Heart right ventricle (tissue), 16 donors: ENCODE data around the gene LOXL1. TPM values are rescaled to one million over a fixed set of nuclear protein-coding genes. Genes with fewer than 3 reads are reported as not detected.

Experiments
- ATAC-seq, 8 donors: fragments of 200-7000 bp; cut with Tn5 transposase; one replicate each; pipeline ENCODE4 v1.9.1; 2020; ENCODE audit warnings: mild to moderate bottlenecking in 8 of 8, moderate library complexity in 8 of 8, moderate number of reproducible peaks in 1 of 8
- DNase-seq, 2 donors: peaks; one replicate each; pipeline ENCODE4 v3.0.0-alpha.2; 2020
- H3K27ac ChIP-seq, 10 donors: fragments of 200-600 bp; sonication (generic) in 2 of 10; one replicate each; pipeline versions ENCODE4 v1.5.0 to v1.8.0; 2020 to 2022; ENCODE audit warnings: mild to moderate bottlenecking in 3 of 10
- H3K27me3 ChIP-seq, 7 donors: fragments of 200-600 bp; one replicate each; pipeline ENCODE4 v1.8.0; 2021 to 2022; ENCODE audit warnings: mild to moderate bottlenecking in 2 of 7
- H3K36me3 ChIP-seq, 9 donors: fragments of 200-600 bp; sonication (generic) in 1 of 9; one replicate each; pipeline versions ENCODE4 v1.5.0 to v1.8.0; 2020 to 2022; ENCODE audit warnings: mild to moderate bottlenecking in 2 of 9
- H3K4me1 ChIP-seq, 9 donors: fragments of 200-600 bp; sonication (generic) in 1 of 9; one replicate each; pipeline versions ENCODE4 v1.5.0 to v1.8.0; 2020 to 2022; ENCODE audit warnings: mild to moderate bottlenecking in 4 of 9
- H3K4me3 ChIP-seq, 10 donors: fragments of 200-600 bp; sonication (generic) in 2 of 10; one replicate each; pipeline versions ENCODE4 v1.5.0 to v1.8.0; 2020 to 2022; ENCODE audit warnings: mild to moderate bottlenecking in 7 of 10, moderate library complexity in 2 of 10
- H3K9me3 ChIP-seq, 11 donors: fragments of 200-600 bp in 10 of 11; sonication (generic) in 2 of 11; one replicate each; pipeline versions ENCODE4 v1.5.0 to v1.8.0; 2013 to 2022; ENCODE audit warnings: mild to moderate bottlenecking in 2 of 11, control low read depth in 1 of 11, moderate library complexity in 1 of 11
- WGBS, 2 donors: extraction: QIAGEN DNeasy Blood & Tissue Kit; methylation state at CpG; one replicate each; pipeline ENCODE4 v1.1.7; 2013; ENCODE audit warnings: inconsistent platforms in 1 of 2; 5-methylcytosine and 5-hydroxymethylcytosine counted together
- intact Hi-C, 10 donors: fragments of 100-400 bp; cut with DNase I; formaldehyde crosslinking; loops; one replicate each; pipeline versions ENCODE4 v1.11.1 to v1.14.2; 2022
- polyA plus RNA-seq, 2 donors: library from polyadenylated mRNA; stranded (reverse); fragments of 200-250 nt; gene quantifications; one replicate each; pipeline ENCODE4 v1.2.3, GENCODE V29; 2013
- total RNA-seq, 10 donors: library from RNA; stranded (reverse); fragmentation: NEBNext Ultra II Directional in 3 of 10; extraction: Animal tissue kit (Norgen Biotek cat#: 25700) in 3 of 10; gene quantifications; one replicate each; pipeline versions ENCODE4 v1.2.1 to v1.2.4, GENCODE V29; 2021 to 2023
- TF ChIP-seq, protein P1 (sequence below), 9 donors: fragments of 200-600 bp; sonication (generic) in 2 of 9; IDR thresholded peaks; one replicate each; pipeline versions ENCODE4 v1.5.0 to v1.8.0; 2021 to 2022; ENCODE audit warnings: antibody characterized with exemption in 9 of 9, mild to moderate bottlenecking in 5 of 9, moderate library complexity in 1 of 9
- donor health status: Arrhythmogenic right ventricular cardiomyopathy.
- donor health status: ischemic (EF 13 %, LVEDD 7.1; RV severe dilation, severe dysfunction).
- donor health status: healthy with polysubstance abuse.
- donor health status: DM: no; HTN: yes; CAD: no.
- donor health status: DM: no; HTN: no; CAD: no.
- donor health status: ischemic (EF 25% LVEDD 6.9; RV normal size, moderate dysfunction).
- donor health status: ischemic (EF 25% LVEDD 5.7; RV mildly dilated, moderate dysfunction).
- donor health status: healthy.
- donor health status: DM: yes; HTN: yes; CAD: no.
- donor health status: Ischemic cardiomyopathy.
- donor health status: ischemic (EF 35%, LVEDD 5.7; RV mildly dilated, moderate dysfunction).
- donor health status: nonischemic (EF 11% LVEDD 7.7; RV severe dilation, severe dysfunction).
- donor health status: DM: yes; HTN: yes; CAD: no.
- donor health status: PGD.
- donor health status: ischemic (EF 29% LVEDD 5.4; RV normal size, mild dysfunction).
- donor health status: nonischemic (EF 23%, LVEDD 6.1; RV moderate dilation, normal function).

Gene LOXL1
- total and polyA plus RNA-seq, 12 donors: 11.2 to 66.6 (median 27.8) TPM

DNA sequence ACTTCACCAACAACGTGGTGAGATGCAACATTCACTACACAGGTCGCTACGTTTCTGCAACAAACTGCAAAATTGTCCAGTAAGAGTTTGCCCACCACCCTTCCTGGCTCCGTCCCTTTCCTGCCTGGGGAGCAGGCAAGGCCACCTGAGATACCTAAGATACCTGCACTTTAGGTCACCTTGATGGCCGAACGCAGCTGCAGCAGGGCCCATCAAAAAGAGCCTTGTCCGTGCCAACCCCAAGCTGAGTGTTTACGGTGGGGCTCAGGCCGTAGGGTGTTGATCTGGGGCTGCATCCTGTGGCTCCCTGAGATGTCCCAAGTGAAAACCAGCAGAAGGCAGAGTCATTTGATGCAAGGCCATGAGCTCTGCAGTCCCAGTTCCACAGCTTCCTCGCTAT, 23.2 kb downstream of the LOXL1 start:
- ATAC-seq (no peak), DNase-seq (no peak)
- 92% methylated on average over 10 of the region's 10 CpGs for WGBS, 2 donors
- Histone ChIP-seq H3K27me3 (no peaks in the 10 kb centered on the region), H3K27ac (peak overlapping the region in 2 of 10 donors; percentile 95 to 97), H3K9me3 (no peaks in the 10 kb centered on the region), H3K36me3 (peaks cover 0 to 47% (median 15%) of the 10 kb centered on the region in 9 donors), H3K4me3 (no peak overlapping the region), H3K4me1 (peaks cover 15 to 45% (median 32%) of the 10 kb centered on the region in 9 donors)
- TF ChIP-seq, protein P1, sequence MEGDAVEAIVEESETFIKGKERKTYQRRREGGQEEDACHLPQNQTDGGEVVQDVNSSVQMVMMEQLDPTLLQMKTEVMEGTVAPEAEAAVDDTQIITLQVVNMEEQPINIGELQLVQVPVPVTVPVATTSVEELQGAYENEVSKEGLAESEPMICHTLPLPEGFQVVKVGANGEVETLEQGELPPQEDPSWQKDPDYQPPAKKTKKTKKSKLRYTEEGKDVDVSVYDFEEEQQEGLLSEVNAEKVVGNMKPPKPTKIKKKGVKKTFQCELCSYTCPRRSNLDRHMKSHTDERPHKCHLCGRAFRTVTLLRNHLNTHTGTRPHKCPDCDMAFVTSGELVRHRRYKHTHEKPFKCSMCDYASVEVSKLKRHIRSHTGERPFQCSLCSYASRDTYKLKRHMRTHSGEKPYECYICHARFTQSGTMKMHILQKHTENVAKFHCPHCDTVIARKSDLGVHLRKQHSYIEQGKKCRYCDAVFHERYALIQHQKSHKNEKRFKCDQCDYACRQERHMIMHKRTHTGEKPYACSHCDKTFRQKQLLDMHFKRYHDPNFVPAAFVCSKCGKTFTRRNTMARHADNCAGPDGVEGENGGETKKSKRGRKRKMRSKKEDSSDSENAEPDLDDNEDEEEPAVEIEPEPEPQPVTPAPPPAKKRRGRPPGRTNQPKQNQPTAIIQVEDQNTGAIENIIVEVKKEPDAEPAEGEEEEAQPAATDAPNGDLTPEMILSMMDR (IDR thresholded peaks at IDR 0.05): no peak
- intact Hi-C loops: no loop called here

- ATAC-seq: no peak
- Histone ChIP-seq H3K27me3 (no peaks in the 10 kb centered on the region), H3K4me3 (no peak overlapping the region), H3K9me3 (no peaks in the 10 kb centered on the region), H3K27ac (peak overlapping the region; percentile 87 to 97 (median 92)), H3K4me1 (peaks cover 15 to 40% (median 32%) of the 10 kb centered on the region in 9 donors), H3K36me3 (peaks cover 0 to 47% (median 15%) of the 10 kb centered on the region in 9 donors)
- intact Hi-C loops: loop anchor here in 2 of 10 donors (2.0 kb wide), 1 partner anchor 14 kb away; no protein-coding TSS in a partner anchor
- TF ChIP-seq, protein P1 (IDR thresholded peaks at IDR 0.05): no peak
- DNase-seq: no peak
These were observed 24.2 kb downstream of the LOXL1 start for GRCh38 chr15:73950479-73950830.

GRCh38 chr15:73950831-73951561, 24.7 kb downstream of the LOXL1 start:
- WGBS, 2 donors: 3 to 6% methylated on average over 15 of the region's 15 CpGs
- no peaks in the 10 kb centered on the region for H3K27me3 ChIP-seq
- TF ChIP-seq, protein P1 (IDR thresholded peaks at IDR 0.05): peak; percentile 58 to 94 (median 87)
- intact Hi-C loops: loop anchor here in 4 of 10 donors (1.0 to 2.0 kb wide), 2 partner anchors 13 to 14 kb away; no protein-coding TSS in a partner anchor
- H3K27ac ChIP-seq: peak overlapping the region; percentile 87 to 97 (median 92)
- peak; percentile 90 to 98 (median 96) for ATAC-seq
- peak; percentile 91 to 96 for DNase-seq
- H3K36me3 ChIP-seq: peaks cover 0 to 47% (median 15%) of the 10 kb centered on the region in 9 donors
- peaks cover 15 to 44% (median 33%) of the 10 kb centered on the region in 9 donors for H3K4me1 ChIP-seq
- no peak overlapping the region for H3K4me3 ChIP-seq
- H3K9me3 ChIP-seq: no peaks in the 10 kb centered on the region

- ATAC-seq (peak in 4 of 8 donors; percentile 0 to 35 (median 16)), DNase-seq (no peak)
- Histone ChIP-seq H3K4me1 (peaks cover 15 to 50% (median 38%) of the 10 kb centered on the region in 9 donors), H3K27me3 (no peaks in the 10 kb centered on the region), H3K36me3 (peaks cover 0 to 41% (median 15%) of the 10 kb centered on the region in 9 donors), H3K27ac (peak overlapping the region; percentile 87 to 97 (median 92)), H3K9me3 (no peaks in the 10 kb centered on the region), H3K4me3 (no peak overlapping the region)
- 49 to 73% methylated on average over 12 to 13 of the region's 13 CpGs for WGBS, 2 donors
- intact Hi-C loops: loop anchor here in 4 of 10 donors (1.0 to 2.0 kb wide), 2 partner anchors 13 kb away; no protein-coding TSS in a partner anchor
- TF ChIP-seq, protein P1 (IDR thresholded peaks at IDR 0.05): no peak
These were observed 25.3 kb downstream of the LOXL1 start for GRCh38 chr15:73951601-73952000.
